ES-I3 (cell line): ENCODE measurements around the gene BNIP2.

Source experiments
- H3K36me3 ChIP-seq: 2 replicates; pipeline ENCODE4 v1.6.1; 2013; ENCODE audit warnings: mild to moderate bottlenecking, low read length, control low read depth, moderate library complexity; ENCODE audit not compliant: insufficient read depth
- H3K4me1 ChIP-seq: 2 replicates; pipeline ENCODE4 v1.6.1; 2013; ENCODE audit warnings: mild to moderate bottlenecking, control low read depth, low read length; ENCODE audit not compliant: insufficient read depth
- H3K9ac ChIP-seq: 2 replicates; pipeline ENCODE4 v1.6.1; 2013; ENCODE audit warnings: low read depth, mild to moderate bottlenecking, low read length, moderate library complexity
- H3K9me3 ChIP-seq: 2 replicates; pipeline ENCODE4 v1.6.1; 2013; ENCODE audit warnings: mild to moderate bottlenecking, low read length, moderate library complexity; ENCODE audit not compliant: control insufficient read depth, insufficient read depth

Gene BNIP2

DNA sequence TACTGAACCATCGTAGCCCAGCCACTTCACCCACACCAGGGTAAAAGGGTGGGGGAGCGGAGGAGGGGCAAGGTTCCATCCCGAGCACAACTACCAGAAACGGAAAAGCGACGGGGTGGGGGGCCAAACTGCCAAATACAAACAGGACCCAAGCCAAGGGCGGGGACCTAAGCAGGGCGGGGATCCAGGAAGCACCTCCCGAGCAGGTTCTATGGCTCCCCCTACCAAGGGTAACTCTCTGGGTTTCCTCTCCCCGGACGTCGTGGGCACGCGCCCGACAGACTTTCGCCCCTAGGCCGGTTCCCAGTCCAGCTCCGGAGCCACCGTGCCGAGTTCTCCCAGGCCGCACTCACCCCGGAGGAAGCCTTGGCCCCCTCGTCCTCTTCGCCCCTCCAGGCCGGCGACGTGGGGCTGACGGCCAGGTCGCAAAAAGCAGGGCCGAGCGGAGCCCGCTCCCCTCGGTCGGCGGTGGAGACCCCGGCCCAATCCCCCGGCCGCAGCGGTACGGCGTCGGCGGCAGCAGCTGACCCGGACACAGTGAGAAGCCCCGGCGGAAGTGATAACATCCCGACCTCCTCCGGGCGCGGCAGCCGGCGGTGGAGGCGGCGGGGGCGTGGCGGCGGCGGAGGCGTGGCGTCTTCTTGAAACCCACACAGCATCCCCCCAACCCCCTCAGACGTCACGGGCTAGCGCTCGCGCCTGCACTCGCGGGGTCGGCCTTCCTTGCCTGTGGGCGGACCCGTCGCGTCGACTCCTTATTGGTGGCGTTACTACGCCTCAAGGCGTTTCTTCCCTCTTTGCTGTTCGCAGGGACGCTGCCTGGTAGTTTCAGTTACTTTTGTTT is at the start of gene BNIP2:
TSS of gene BNIP2 (minus strand) at position 539 of the 844 bp plus-strand sequence. CDS start 6,863 bp downstream, outside the sequence.
- H3K9ac ChIP-seq: peak within 1 kb of the TSS; percentile 97
- H3K4me1 ChIP-seq: peaks cover 6% of the 10 kb centered on the region
- H3K36me3 ChIP-seq: no peaks in the 10 kb centered on the region
- H3K9me3 ChIP-seq: no peaks in the 10 kb centered on the region

DNA sequence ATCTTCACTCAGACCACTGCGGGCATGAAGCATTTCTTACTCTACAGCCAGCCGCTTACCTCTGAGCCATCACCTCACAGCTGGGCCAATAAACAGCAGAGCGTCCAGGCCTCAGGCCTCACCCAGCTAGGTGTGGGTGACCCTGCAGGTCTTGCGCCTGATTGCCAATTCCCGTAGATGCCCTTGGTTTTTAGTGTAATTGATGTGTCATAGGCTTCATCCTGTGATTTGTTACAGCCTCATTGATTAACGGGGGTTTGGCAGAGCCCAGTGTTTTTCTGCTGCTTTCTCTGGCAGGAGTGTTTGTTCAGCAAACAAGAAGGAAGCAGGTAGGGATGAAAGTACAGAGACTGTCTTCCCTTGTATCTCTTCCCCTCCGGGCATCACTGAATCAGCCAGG is 49.6 kb upstream of the BNIP2 start:
- no peaks in the 10 kb centered on the region for H3K36me3 ChIP-seq
- no peak overlapping the region for H3K9ac ChIP-seq
- no peaks in the 10 kb centered on the region for H3K9me3 ChIP-seq
- H3K4me1 ChIP-seq: no peaks in the 10 kb centered on the region

DNA sequence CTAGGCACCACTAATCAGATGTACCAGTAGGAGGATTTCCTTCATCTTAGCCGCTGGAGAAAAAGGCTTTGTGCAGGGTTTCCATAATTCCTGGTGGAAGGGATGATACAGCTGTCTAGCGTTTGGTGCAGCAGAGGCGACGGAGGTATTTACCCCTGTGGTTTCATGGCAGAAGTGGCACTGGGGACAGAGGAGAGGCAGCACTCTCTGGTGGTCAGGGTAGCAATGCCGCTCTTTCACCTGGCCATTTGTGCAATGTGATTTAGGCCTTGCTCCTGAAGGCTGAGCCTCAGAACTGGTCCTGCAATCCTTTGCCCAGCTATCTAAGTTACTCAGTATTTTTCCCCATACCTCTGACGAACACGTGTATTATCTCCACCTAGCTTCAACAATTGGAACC is 47.1 kb upstream of the BNIP2 start:
- H3K9me3 ChIP-seq: no peaks in the 10 kb centered on the region
- no peaks in the 10 kb centered on the region for H3K36me3 ChIP-seq
- H3K4me1 ChIP-seq: no peaks in the 10 kb centered on the region
- H3K9ac ChIP-seq: no peak overlapping the region

- H3K9me3 ChIP-seq: no peaks in the 10 kb centered on the region
Observed at GRCh38 chr15:59725151-59725486, 36.0 kb upstream of the BNIP2 start.

DNA sequence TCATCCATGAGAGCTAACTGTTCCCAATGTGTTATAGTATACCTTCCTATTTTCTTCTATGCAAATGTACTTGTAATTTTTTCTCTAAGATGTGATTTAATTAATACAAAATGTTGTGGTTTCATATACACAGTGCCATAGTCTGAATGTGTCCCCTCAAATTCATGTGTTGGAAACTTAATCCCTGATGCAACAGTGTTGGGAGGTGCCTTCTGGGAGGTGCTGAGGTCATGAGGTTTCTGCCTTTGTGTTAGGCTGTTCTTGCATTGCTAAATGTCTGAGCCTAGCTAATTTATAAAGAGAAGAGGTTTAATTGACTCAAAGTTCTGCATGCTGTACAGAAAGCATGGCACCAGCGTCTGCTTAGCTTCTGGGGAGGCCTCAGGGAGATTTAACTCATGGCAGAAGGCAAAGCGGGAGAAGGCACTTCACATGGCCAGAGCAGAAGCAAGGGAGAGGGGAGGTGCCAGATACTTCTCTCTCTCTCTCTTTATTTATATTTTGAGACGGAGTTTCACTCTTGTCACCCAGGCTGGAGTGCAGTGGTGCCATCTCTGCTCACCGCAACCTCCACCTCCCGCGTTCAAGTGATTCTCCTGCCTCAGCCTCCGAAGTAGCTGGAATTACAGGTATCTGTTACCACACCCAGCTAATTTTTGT is 34.7 kb upstream of the BNIP2 start:
- Histone ChIP-seq H3K9me3 (no peaks in the 10 kb centered on the region), H3K4me1 (no peaks in the 10 kb centered on the region), H3K9ac (no peak overlapping the region), H3K36me3 (no peaks in the 10 kb centered on the region)

More at GRCh38 chr15:59725151-59725486, 36.0 kb upstream of the BNIP2 start:
- no peaks in the 10 kb centered on the region for H3K36me3 ChIP-seq
- H3K4me1 ChIP-seq: no peaks in the 10 kb centered on the region
- no peak overlapping the region for H3K9ac ChIP-seq

- H3K9me3 ChIP-seq: no peaks in the 10 kb centered on the region
- no peak overlapping the region for H3K9ac ChIP-seq
- no peaks in the 10 kb centered on the region for H3K4me1 ChIP-seq
- H3K36me3 ChIP-seq: no peaks in the 10 kb centered on the region
Observed at GRCh38 chr15:59722476-59722875, 33.4 kb upstream of the BNIP2 start.

GRCh38 chr15:59722037-59722436 is 32.9 kb upstream of the BNIP2 start:
- H3K4me1 ChIP-seq: no peaks in the 10 kb centered on the region
- no peaks in the 10 kb centered on the region for H3K36me3 ChIP-seq
- no peak overlapping the region for H3K9ac ChIP-seq
- no peaks in the 10 kb centered on the region for H3K9me3 ChIP-seq

DNA sequence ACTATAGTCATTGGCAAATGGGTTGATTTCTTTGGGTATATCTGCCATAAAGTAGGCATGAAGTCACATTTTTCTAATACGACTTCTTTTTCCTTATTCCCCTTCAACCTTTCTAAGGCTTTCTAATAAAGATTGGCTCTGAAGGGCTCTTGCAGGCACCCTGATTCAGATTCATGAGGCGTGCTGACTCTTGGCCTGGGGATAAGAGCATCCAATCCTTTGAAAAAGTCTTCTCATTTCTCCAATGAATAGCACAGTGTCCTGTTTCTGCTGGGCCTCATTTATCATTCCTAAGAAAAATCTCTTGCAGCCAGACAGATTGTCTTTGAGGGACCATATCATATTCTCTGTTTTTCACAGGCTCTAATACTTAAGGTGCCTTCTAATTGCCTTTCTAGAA is 32.3 kb upstream of the BNIP2 start:
- H3K9ac ChIP-seq: no peak overlapping the region
- H3K4me1 ChIP-seq: no peaks in the 10 kb centered on the region
- no peaks in the 10 kb centered on the region for H3K9me3 ChIP-seq
- no peaks in the 10 kb centered on the region for H3K36me3 ChIP-seq

DNA sequence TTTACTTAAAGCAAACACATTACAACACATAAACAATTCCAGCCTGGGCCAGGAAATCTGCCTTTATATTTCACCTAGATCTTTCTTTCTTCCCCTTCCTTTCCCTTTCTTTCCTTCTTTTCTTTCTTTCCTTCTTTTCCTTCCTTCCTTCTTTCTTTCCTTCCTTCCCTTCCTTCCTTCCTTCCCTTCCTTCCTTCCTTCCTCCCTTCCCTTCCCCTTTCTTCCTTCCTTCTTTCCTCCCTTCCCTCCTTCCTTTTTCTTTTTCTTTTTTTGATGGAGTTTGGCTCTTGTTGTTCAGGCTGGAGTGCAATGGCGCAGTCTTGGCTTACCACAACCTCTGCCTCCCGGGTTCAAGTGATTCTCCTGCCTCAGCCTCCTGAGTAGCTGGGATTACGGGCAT is 24.1 kb upstream of the BNIP2 start:
- H3K36me3 ChIP-seq: no peaks in the 10 kb centered on the region
- H3K9ac ChIP-seq: no peak overlapping the region
- no peaks in the 10 kb centered on the region for H3K4me1 ChIP-seq
- no peaks in the 10 kb centered on the region for H3K9me3 ChIP-seq

DNA sequence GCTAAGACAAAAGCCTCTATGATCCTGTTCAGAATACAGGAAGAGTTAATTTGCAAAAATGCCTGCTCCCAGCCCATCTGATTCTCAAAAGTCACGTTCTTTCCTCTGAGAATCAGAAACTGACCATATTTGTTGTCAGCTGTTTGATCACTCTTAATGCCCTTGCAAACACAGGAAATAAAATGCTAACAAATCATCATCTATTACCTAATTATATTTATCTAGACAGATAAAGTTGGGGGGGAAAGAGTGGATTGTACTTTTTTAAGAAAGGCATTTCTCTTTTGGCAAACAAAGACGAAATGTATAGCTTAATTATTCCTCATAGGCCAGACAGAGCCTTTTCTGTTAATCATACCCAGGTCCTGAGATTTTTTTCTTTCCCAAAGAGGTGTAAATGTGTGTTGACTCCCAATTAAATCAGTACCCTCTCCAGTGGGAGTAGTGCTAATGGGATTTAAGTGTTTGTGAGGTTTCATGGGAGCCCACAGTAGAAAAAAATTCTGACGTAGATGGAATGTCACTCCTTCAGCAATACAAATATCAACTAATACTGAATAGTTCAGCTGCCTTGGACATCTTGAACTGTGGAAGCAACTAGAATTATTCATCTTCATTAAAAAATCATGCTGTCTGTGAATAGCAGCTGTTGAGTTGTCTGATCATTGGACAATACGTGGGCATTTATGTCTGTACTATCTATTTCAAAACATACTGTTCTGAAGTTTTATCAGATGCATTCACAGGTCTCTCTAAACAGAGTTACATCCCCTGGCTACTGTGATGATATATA is 22.5 kb upstream of the BNIP2 start:
- Histone ChIP-seq H3K9ac (no peak overlapping the region), H3K4me1 (no peaks in the 10 kb centered on the region), H3K9me3 (no peaks in the 10 kb centered on the region), H3K36me3 (no peaks in the 10 kb centered on the region)

GRCh38 chr15:59707619-59708018 is 18.5 kb upstream of the BNIP2 start:
- Histone ChIP-seq H3K4me1 (no peaks in the 10 kb centered on the region), H3K9ac (no peak overlapping the region), H3K9me3 (no peaks in the 10 kb centered on the region), H3K36me3 (no peaks in the 10 kb centered on the region)

DNA sequence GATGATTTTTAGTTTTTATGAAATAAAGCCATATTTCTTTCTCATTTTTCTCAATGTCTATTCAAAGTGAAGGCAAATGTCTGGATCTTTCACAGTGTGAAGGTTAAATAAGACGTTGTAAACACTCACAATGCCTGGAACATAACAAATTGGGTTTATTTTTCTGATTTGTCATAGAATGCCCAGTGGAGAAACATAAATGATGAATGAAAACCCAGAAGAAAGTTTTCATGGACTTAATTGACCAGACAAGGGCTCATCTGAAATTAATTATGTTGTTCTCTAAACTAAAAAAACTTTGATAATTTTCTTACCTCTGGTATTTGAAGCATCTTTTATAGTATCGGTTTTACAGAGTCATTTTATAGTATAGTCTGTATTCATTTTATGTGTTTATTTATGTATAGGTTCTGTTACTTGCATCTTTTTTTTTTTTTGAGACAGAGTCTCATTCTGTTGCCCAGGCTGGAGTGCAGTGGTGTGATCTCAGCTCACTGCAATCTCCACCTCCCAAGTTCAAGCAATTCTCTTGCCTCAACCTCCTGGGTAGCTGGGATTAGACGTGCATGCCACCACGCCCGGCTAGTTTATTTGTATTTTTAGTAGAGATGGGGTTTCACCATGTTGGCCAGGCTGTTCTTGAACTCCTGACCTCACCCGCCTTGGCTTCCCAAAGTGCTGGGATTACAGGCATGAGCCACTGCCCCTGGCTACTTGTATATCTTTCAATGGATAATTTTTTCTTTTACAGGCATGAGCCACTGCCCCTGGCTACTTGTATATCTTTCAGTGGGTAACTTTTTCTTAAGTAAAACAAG is 15.1 kb upstream of the BNIP2 start:
- Histone ChIP-seq H3K36me3 (no peaks in the 10 kb centered on the region), H3K9me3 (no peaks in the 10 kb centered on the region), H3K4me1 (no peaks in the 10 kb centered on the region), H3K9ac (no peak overlapping the region)

- no peaks in the 10 kb centered on the region for H3K4me1 ChIP-seq
- H3K9ac ChIP-seq: no peak overlapping the region
- H3K36me3 ChIP-seq: no peaks in the 10 kb centered on the region
- no peaks in the 10 kb centered on the region for H3K9me3 ChIP-seq
Observed at GRCh38 chr15:59702351-59702750, 13.2 kb upstream of the BNIP2 start.

DNA sequence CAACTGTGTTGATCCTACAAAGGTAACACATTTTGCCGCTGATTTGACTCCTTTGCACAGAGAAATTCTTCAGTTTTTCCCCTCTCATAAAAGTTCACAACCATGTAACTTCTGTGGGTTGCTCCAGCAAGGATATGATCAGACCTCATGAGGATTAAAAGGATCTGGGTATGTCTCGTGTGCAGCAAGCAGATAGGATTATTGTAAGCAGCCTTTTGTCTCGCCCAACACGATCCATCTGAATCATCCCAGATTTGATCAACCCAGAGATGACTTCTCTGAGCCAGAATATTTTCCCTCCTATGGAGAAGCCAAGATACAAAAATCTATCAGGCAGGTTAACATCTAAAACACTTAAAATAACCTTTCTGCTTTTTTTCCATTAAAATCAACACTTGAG is 12.8 kb upstream of the BNIP2 start:
- no peaks in the 10 kb centered on the region for H3K4me1 ChIP-seq
- H3K36me3 ChIP-seq: no peaks in the 10 kb centered on the region
- no peak overlapping the region for H3K9ac ChIP-seq
- H3K9me3 ChIP-seq: no peaks in the 10 kb centered on the region
